IPS DF 6.9 (cell line): Measurements from ENCODE around the gene UGT2B17.
"Not testable (repeated sequence)": the region's sequence is repeated elsewhere in the genome, so short reads cannot be mapped to it uniquely, and the experiment has no call there.

Experiments used
- DNase-seq: peaks from one replicate; pipeline ENCODE4 v3.0.0-alpha.2; 2013; ENCODE audit warnings: low read depth, low spot score
- H3K27ac ChIP-seq: one replicate; pipeline ENCODE4 v1.5.1; 2013; ENCODE audit warnings: low read length, control low read depth
- H3K27me3 ChIP-seq: 2 replicates; pipeline ENCODE4 v1.6.1; 2013; ENCODE audit warnings: mild to moderate bottlenecking, low read length; ENCODE audit not compliant: control insufficient read depth, insufficient read depth
- H3K36me3 ChIP-seq: 2 replicates; pipeline ENCODE4 v1.6.1; 2013; ENCODE audit warnings: low read length; ENCODE audit not compliant: control insufficient read depth, insufficient read depth
- H3K4me1 ChIP-seq: 2 replicates; pipeline ENCODE4 v1.6.1; 2013; ENCODE audit warnings: low read length; ENCODE audit not compliant: control insufficient read depth, insufficient read depth
- H3K4me3 ChIP-seq: 2 replicates; pipeline ENCODE4 v1.5.1; 2013; ENCODE audit warnings: mild to moderate bottlenecking, low read length
- H3K9me3 ChIP-seq: 2 replicates; pipeline ENCODE4 v1.6.1; 2013; ENCODE audit warnings: low read length, inconsistent platforms; ENCODE audit not compliant: control insufficient read depth, insufficient read depth
- WGBS: extraction: QIAGEN DNeasy Blood & Tissue Kit; methylation state at CpG from one replicate; pipeline ENCODE4 v1.1.7; 2013; ENCODE audit warnings: mixed read lengths, missing lambda C conversion rate; ENCODE audit not compliant: insufficient read length, insufficient coverage; 5-methylcytosine and 5-hydroxymethylcytosine counted together

The UGT2B17 gene

DNA sequence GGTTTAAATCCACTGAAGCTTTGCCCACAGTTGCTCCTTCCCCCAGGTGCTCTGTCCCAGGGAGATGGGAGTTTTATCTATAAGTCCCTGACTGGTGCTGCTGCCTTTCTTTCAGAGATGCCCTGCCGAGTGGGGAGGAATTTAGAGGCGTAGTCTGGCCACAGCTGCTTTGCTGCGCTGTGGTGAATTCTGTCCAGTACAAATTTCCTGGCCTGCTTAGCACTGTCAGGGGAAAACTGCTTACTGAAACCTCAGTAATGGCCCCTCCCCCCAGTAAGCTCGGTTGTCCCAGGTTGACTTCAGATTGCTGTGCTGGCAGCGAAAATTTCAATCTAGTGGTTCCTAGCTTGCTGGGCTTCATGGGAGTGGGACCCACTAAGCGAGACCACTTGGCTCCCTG, 40.1 kb downstream of the UGT2B17 start:
- Histone ChIP-seq H3K4me3 (no peak overlapping the region), H3K9me3 (no peaks in the 10 kb centered on the region), H3K36me3 (no peaks in the 10 kb centered on the region), H3K4me1 (no peaks in the 10 kb centered on the region), H3K27me3 (no peaks in the 10 kb centered on the region), H3K27ac (no peak overlapping the region)
- DNase-seq, result no peak
- WGBS, result no CpG with 5 or more reads among the region's 6 CpGs

DNA sequence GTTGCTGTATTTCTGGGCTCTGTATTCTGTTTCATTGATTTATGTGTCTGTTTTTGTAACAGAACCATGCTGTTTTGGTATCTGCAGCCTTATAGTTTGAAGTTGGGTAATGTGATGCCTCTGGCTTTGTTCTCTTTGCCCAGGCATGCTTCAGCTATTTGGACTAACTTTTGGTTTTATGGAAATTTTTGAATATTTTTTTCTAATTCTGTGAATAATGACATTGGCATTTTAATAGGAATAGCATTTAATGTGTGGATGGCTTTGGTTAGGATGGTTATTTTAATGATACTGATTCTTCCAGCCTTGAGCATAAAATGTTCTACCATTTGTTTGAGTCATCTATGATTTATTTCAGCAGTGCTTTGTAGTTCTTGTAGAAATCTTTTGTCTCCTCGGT, 53.9 kb downstream of the UGT2B17 start:
- not testable (repeated sequence) for H3K36me3 ChIP-seq, H3K27ac ChIP-seq, DNase-seq, H3K4me1 ChIP-seq, H3K9me3 ChIP-seq, H3K27me3 ChIP-seq, H3K4me3 ChIP-seq
- no CpG with 5 or more reads among the region's 1 CpG for WGBS

DNA sequence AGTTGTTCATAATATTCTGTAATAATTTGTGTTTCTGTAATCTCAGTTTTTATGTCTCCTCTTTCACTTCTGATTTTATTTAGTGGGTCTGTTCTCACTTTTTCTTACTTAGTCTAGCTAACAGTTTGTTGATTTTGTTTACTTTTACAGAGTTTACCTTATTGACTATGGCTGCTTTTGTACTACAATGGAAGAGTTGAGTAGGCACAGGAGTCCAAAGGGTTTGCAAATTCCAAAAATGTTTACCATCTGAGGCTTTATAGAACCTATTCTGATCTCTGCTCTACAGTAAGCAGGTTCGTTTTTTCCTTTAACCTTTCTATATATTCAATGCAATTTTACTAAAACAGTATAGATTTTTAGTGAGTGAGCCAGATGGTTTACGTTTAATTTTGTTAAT, 55.1 kb downstream of the UGT2B17 start:
- WGBS, result no CpG with 5 or more reads among the region's 2 CpGs
- Histone ChIP-seq H3K27ac (no peak overlapping the region), H3K4me1 (no peaks in the 10 kb centered on the region), H3K36me3 (no peaks in the 10 kb centered on the region), H3K9me3 (no peaks in the 10 kb centered on the region), H3K4me3 (no peak overlapping the region), H3K27me3 (no peaks in the 10 kb centered on the region)
- no peak for DNase-seq

DNA sequence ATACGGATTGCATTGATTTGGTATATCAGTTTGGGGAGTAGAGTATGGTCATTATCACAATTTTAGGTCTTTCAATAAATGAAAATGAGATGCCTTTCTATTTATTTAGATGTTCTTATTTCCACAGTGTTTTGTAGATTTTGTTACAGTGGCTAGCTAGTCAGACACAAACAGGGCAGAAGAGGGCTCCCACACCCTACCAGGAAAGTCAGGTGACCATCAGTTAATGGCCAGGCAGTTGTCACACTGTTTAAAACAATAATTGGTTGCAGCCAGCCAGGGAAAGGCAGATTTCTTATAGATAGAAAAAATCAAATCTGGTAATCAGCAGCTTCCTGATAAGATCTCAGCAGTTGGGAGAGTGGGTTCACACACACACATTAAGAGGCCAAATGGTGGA, 57.2 kb downstream of the UGT2B17 start:
- no peaks in the 10 kb centered on the region for H3K9me3 ChIP-seq
- DNase-seq, result no peak
- no peak overlapping the region for H3K27ac ChIP-seq
- H3K27me3 ChIP-seq, result no peaks in the 10 kb centered on the region
- no CpG with 5 or more reads among the region's 1 CpG for WGBS
- no peaks in the 10 kb centered on the region for H3K36me3 ChIP-seq
- H3K4me1 ChIP-seq, result no peaks in the 10 kb centered on the region
- no peak overlapping the region for H3K4me3 ChIP-seq

DNA sequence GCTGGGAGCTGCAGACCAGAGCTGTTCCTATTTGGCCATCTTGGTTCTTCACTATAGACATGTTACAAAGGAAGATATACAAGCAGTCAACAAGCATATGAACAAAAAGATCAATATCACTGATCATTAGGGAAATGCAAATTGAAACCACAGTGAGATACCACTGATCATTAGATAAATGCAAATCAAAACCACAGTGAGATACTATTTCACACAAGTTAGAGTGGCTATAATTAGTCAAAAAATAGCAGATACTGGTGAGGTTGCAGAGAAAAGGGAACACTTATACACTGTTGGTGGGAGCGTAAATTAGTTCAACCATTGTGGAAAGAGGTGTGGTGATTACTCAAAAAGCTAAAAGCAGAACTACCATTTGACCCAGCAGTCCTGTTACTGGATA, 70.7 kb downstream of the UGT2B17 start:
- H3K27me3 ChIP-seq, H3K36me3 ChIP-seq, H3K27ac ChIP-seq, H3K4me3 ChIP-seq, H3K9me3 ChIP-seq, DNase-seq, H3K4me1 ChIP-seq: not testable (repeated sequence)
- WGBS, result no CpG with 5 or more reads among the region's 1 CpG

DNA sequence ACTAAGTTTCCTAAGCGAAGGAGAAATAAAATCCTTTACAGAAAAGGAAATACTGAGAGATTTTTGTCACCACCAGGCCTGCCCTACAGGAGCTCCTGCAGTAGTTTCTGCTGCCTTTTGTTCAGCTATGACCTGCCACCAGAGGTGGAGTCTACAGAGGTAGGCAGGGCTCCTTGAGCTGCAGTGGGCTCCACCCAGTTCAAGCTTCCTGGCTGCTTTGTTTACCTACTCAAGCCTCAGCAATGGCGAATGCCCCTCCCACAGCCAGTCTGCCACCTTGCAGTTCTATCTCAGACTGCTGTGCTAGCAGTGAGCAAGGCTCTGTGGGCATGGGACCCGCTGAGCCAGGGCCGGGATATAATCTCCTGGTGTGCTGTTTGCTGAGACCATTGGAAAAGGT, 71.3 kb downstream of the UGT2B17 start:
- not testable (repeated sequence) for H3K4me1 ChIP-seq, DNase-seq, H3K27ac ChIP-seq, H3K9me3 ChIP-seq, H3K36me3 ChIP-seq, H3K4me3 ChIP-seq, H3K27me3 ChIP-seq
- WGBS, result no CpG with 5 or more reads among the region's 4 CpGs

DNA sequence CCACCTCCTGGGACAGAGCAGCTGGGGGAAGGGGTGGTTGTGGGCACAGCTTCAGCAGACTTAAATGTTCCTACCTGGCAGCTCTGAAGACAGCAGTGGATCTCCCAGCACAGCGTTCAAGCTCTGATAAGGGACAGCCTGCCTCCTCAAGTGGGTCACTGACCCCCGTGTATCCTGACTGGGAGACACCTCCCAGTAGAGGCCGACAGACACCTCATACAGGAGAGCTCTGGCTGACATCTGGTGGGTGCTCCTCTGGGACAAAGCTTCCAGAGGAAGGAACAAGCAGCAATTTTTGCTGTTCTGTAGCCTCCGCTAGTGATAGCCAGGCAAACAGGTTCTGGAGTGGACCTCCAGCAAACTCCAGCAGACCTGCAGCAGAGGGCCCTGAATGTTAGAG, 72.7 kb downstream of the UGT2B17 start:
- H3K9me3 ChIP-seq, DNase-seq, H3K27me3 ChIP-seq, H3K36me3 ChIP-seq, H3K4me3 ChIP-seq, H3K27ac ChIP-seq, H3K4me1 ChIP-seq: not testable (repeated sequence)
- no CpG with 5 or more reads among the region's 4 CpGs for WGBS

DNA sequence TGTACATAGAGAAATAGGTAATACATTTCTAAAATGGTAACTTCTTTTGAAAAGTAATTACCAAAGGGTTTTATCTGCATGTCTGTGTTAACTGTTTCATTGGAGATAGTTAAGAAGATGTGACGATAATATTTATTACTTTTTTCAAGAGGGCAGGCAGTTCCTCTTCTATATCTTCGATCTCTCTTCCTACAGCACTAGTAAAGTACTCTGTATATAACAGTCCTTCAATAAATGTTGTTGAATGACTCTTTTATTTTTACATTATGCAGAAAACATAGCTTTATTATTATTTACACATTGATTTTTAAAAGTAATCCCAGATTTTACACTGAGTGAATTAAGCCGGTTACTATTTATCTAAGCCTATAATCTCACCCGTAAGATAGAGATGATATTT, 77.1 kb downstream of the UGT2B17 start:
- no CpG with 5 or more reads among the region's 4 CpGs for WGBS
- Histone ChIP-seq H3K36me3 (no peaks in the 10 kb centered on the region), H3K9me3 (no peaks in the 10 kb centered on the region), H3K27ac (no peak overlapping the region), H3K27me3 (no peaks in the 10 kb centered on the region), H3K4me3 (no peak overlapping the region), H3K4me1 (no peaks in the 10 kb centered on the region)
- no peak for DNase-seq

DNA sequence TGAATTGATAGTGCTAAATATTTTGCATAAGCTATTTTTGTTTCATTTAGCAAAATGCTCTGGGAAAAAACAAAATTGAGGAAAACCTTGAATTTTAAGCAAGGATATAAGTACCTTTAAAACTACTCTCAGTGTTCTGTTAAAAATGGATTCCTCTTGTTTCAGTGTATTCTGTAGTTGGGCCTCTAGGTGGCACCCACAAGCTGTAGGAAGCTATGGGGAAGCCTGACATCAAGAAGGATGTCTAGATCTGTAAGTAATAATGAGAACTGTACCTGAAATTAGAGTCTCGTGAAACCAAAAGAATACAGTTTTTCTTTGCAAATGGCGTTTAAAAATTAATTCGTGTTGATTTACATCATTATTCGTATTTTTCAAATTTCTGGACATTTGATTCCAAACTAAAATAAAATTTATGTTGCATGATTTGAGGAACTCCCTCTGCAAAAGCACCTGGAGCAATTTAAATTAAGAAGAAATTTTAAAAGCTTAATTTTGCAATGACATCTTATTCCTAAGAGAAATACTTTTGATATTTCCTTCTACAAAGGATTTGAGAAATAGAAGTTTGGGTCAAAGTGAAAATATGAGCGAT, 77.6 kb downstream of the UGT2B17 start:
- no peaks in the 10 kb centered on the region for H3K9me3 ChIP-seq
- no peaks in the 10 kb centered on the region for H3K4me1 ChIP-seq
- H3K4me3 ChIP-seq, result no peak overlapping the region
- peak; percentile 41 for DNase-seq
- H3K27me3 ChIP-seq, result no peaks in the 10 kb centered on the region
- no peak overlapping the region for H3K27ac ChIP-seq
- WGBS, result no CpG with 5 or more reads among the region's 5 CpGs
- H3K36me3 ChIP-seq, result no peaks in the 10 kb centered on the region

DNA sequence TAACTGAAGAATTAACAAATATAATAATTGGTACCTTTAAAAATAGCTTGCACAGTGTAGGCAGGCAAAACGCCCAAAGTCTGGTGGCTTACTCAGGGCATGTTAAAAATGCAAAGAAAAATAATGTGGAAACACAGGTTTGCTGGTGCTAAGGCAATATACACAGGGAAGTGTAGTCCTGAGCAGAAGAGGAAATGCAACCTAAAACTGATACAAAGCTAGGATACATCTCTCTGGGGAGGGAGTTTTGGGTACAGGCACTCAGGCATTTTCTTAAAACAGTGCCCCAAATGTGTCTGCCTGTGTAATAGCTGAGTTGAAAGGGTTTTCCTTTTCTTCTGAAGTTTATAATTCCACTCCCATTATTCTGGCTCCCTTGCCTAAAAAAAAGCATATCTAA, 81.4 kb downstream of the UGT2B17 start:
- WGBS, result no CpG with 5 or more reads among the region's 1 CpG
- no peaks in the 10 kb centered on the region; the same call in 1 of the 2 replicates for H3K36me3 ChIP-seq
- no peak overlapping the region for H3K4me3 ChIP-seq
- DNase-seq, result no peak
- no peaks in the 10 kb centered on the region for H3K27me3 ChIP-seq
- no peaks in the 10 kb centered on the region for H3K4me1 ChIP-seq
- H3K9me3 ChIP-seq, result no peaks in the 10 kb centered on the region
- no peak overlapping the region for H3K27ac ChIP-seq

DNA sequence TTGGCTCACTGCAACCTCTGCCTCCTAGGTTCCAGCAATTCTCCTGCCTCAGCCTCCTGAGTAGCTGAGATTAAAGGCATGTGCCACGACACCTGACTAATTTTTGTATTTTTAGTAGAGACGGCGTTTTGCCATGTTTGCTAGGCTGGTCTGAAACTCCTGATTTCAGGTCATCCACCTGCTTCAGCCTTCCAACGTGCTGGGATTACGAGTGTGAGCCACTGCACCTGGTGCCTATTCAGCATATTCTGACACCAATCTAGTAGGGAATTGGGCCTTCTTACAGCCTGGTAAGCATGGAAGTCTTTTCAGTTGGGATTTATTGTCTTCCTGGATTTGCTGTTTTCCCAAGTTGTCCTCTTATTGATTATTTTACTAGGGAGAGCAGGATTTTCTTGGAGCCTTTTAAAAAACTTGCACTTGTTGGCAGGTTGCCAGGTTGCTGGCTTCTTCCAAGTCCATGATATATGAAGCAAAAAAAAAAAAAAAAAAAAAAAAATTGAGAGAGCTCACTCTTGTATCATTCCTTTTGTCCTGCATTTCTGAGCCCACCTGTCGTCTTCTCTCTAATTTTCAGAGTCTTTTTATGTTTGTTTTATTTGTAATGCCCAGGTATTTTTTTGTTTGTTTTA, 85.2 kb downstream of the UGT2B17 start:
- Histone ChIP-seq H3K27ac (no peak overlapping the region), H3K4me3 (no peak overlapping the region), H3K27me3 (no peaks in the 10 kb centered on the region), H3K4me1 (no peaks in the 10 kb centered on the region), H3K36me3 (peaks cover 2% of the 10 kb centered on the region; the same call in 1 of the 2 replicates), H3K9me3 (no peaks in the 10 kb centered on the region)
- WGBS, result no CpG with 5 or more reads among the region's 6 CpGs
- DNase-seq, result no peak
